Ovary (tissue), 3 donors: Measurements from ENCODE around the gene CNOT1.

Experiments used
- POLR2A ChIP-seq: fragments of 450-650 bp; IDR thresholded peaks from one replicate; pipeline ENCODE4 v1.6.1; 2017; ENCODE audit warnings: antibody characterized with exemption, mild to moderate bottlenecking, moderate library complexity
- TF ChIP-seq, protein P1 (sequence below), 3 donors: fragments of 450-650 bp in 2 of 3; fragments of 200-600 bp in 1 of 3; IDR thresholded peaks; one replicate each; pipeline versions ENCODE4 v1.5.1 to v1.8.0; 2016 to 2022; ENCODE audit warnings: antibody characterized with exemption in 3 of 3, mild to moderate bottlenecking in 1 of 3
- donor health status: DM: no; HTN: no; CAD: no.

DNA sequence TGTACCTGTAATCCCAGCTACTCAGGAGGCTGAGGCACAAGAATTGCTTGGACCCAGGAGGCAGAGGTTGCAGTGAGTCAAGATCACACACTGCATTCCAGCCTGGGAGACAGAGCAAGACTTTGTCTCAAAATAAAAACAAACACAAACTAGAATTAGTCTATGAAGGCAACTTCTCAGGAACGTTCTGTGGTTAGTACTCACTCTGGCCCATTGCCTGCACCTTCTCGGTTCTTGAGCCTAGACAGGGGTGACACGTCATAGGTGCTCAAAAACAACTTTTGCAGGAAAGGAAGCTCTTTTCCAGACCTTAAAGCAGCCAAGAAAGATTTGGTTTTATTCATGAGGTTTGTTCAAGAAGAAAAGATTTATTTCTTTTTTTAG lies 22.3 kb upstream of the CNOT1 start:
- TF ChIP-seq, protein P1, sequence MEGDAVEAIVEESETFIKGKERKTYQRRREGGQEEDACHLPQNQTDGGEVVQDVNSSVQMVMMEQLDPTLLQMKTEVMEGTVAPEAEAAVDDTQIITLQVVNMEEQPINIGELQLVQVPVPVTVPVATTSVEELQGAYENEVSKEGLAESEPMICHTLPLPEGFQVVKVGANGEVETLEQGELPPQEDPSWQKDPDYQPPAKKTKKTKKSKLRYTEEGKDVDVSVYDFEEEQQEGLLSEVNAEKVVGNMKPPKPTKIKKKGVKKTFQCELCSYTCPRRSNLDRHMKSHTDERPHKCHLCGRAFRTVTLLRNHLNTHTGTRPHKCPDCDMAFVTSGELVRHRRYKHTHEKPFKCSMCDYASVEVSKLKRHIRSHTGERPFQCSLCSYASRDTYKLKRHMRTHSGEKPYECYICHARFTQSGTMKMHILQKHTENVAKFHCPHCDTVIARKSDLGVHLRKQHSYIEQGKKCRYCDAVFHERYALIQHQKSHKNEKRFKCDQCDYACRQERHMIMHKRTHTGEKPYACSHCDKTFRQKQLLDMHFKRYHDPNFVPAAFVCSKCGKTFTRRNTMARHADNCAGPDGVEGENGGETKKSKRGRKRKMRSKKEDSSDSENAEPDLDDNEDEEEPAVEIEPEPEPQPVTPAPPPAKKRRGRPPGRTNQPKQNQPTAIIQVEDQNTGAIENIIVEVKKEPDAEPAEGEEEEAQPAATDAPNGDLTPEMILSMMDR (IDR thresholded peaks at IDR 0.05) = no peak
- TF ChIP-seq POLR2A = no peak
